ENCODE data around the gene OPCML. TPM values are rescaled to one million over a fixed set of nuclear protein-coding genes. Genes with fewer than 3 reads are reported as not detected.

The OPCML gene
- total RNA-seq, 2 experiments from 2014 or later, result not detected

DNA sequence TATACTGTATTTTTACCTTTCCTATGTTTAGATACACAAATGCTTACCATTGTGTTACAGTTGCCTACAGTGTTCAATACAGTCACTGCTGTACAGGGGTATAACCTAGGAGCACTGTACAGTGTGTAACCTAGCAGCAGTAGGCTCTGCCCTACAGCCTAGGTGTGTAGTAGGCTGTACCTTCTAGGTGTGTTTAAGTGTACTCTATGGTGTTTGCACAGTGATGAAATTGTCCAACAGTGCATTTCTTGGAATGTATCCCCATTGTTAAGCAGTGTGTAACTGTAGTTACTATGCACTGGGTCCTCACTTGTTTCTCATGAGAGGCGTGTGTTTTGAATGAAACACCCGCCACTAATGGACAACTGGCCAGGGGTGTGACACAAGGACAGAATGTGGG, 269.0 kb downstream of the OPCML start:
- intact Hi-C loops (cut with DNase I, micrococcal nuclease), result no loop called here
- no peaks in the 10 kb centered on the region for H3K4me1 Mint-ChIP-seq
- no peak overlapping the region for H3K4me3 Mint-ChIP-seq
- CTCF ChIA-PET, result no interaction called here
- H3K36me3 Mint-ChIP-seq (ENCODE audit: low read depth), result no peaks in the 10 kb centered on the region
- no peak overlapping the region for H3K27ac Mint-ChIP-seq
- no peaks in the 10 kb centered on the region for H3K9me3 Mint-ChIP-seq (ENCODE audit: low read depth)
- DNase-seq (no peak), ATAC-seq (no peak)
- POLR2A ChIA-PET, result no interaction called here
- H3K27me3 Mint-ChIP-seq, result peaks cover 10% of the 10 kb centered on the region

DNA sequence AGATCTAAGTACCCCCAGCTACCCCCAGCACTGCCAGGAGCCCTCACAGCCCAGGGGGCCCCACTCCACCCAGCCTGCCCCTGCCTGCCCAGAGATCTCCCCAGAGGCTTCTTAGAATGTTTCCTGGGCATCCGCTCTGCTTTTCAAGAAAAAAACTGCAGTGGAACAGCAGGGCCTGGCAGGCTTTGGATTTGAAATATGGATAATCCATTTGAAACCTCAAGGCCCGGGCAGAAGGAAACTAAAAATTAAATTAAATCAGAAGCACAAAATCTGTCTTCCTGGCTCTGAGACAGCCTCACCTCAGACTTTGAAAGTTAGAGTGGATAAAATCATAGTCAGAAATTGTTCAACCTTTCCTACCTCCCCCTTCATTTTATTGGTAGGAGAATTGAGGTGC, 273.6 kb downstream of the OPCML start:
- ATAC-seq, result no peak
- ChIA-PET CTCF (no interaction called here), POLR2A (no interaction called here)
- peaks cover 2% of the 10 kb centered on the region for H3K9me3 Mint-ChIP-seq (ENCODE audit: low read depth)
- intact Hi-C loops (cut with DNase I, micrococcal nuclease), result no loop called here
- H3K4me3 Mint-ChIP-seq, result no peak overlapping the region
- DNase-seq, result no peak
- H3K27me3 Mint-ChIP-seq, result peaks cover 5% of the 10 kb centered on the region
- no peaks in the 10 kb centered on the region for H3K36me3 Mint-ChIP-seq (ENCODE audit: low read depth)
- no peak overlapping the region for H3K27ac Mint-ChIP-seq
- no peaks in the 10 kb centered on the region for H3K4me1 Mint-ChIP-seq

DNA sequence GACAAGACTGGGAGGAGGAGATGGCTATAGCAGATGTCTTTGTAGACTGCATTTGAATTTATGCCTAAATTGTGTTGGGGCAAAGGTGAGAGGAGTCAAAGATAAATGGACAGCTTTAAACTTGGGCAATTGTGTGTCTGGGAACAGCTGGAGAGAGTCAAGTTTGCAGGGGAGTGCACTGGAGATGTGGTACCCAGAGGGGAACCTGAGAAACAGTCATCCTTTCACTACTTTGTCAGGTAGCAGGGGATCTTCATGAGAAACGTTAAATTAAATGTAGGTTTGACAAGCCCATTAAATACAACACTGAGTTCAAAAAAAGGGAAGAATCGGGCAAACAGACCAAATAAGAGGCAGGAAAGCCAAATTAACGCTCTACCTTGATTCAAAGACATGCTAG, 277.7 kb downstream of the OPCML start:
- Mint-ChIP-seq H3K27me3 (peaks cover 2% of the 10 kb centered on the region), H3K27ac (no peak overlapping the region), H3K4me1 (no peaks in the 10 kb centered on the region), H3K9me3 (ENCODE audit: low read depth) (peaks cover 2% of the 10 kb centered on the region), H3K4me3 (no peak overlapping the region), H3K36me3 (ENCODE audit: low read depth) (no peaks in the 10 kb centered on the region)
- no peak for ATAC-seq
- intact Hi-C loops (cut with DNase I, micrococcal nuclease), result no loop called here
- POLR2A ChIA-PET, result no interaction called here
- DNase-seq, result no peak
- CTCF ChIA-PET, result no interaction called here

DNA sequence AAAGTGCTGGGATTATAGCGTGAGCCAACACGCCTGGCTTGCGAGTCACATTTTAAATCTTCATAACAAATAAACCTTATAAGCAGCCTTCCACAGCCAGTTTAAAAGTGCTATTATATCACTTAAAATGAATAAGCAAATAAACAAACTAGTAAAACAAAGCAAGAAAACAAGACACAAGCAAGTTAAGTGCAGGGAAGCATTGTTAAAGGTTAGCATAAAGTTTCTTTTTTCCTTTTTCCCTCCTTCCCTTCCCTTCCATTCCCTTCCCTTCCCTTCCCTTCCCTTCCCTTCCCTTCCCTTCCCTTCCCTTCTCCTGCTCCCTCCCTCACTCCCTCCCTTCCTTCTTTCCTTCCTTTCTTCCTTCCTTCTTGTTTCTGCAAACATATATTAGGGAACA, 278.7 kb downstream of the OPCML start:
- Mint-ChIP-seq H3K4me3 (no peak overlapping the region), H3K27ac (no peak overlapping the region), H3K9me3 (ENCODE audit: low read depth) (peaks cover 2% of the 10 kb centered on the region), H3K27me3 (peaks cover 2% of the 10 kb centered on the region), H3K4me1 (no peaks in the 10 kb centered on the region), H3K36me3 (ENCODE audit: low read depth) (no peaks in the 10 kb centered on the region)
- CTCF ChIA-PET, result interaction anchor here (1.0 kb wide), 1 partner anchor 25 kb away, joined by 3 read pairs; no protein-coding TSS in a partner anchor
- POLR2A ChIA-PET, result no interaction called here
- no peak for DNase-seq
- intact Hi-C loops (cut with DNase I, micrococcal nuclease), result no loop called here
- no peak for ATAC-seq

DNA sequence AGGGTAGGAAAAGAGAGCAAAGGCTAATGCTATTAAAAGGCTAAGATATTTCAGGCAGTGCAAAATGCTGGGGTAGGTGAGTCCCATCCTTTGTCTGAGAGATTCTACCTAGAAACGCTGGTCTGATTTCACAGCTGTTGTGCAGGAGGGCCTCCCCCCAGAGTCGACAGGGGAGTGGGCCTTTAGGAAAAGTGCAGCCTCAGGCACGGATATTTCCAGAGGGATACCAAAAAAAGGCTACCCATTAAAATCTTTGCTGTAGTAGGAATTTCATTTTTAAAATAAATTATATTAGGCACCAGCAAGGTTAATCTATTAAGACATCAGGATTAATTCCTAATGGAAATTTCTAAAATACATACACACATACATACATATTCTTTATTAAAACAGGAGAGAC, 280.5 kb downstream of the OPCML start:
- Mint-ChIP-seq H3K36me3 (ENCODE audit: low read depth) (no peaks in the 10 kb centered on the region), H3K9me3 (ENCODE audit: low read depth) (peaks cover 2% of the 10 kb centered on the region), H3K27ac (no peak overlapping the region), H3K4me3 (no peak overlapping the region), H3K4me1 (no peaks in the 10 kb centered on the region), H3K27me3 (peaks cover 2% of the 10 kb centered on the region)
- intact Hi-C loops (cut with DNase I, micrococcal nuclease), result no loop called here
- no peak for ATAC-seq
- POLR2A ChIA-PET, result no interaction called here
- no peak for DNase-seq
- CTCF ChIA-PET, result no interaction called here

DNA sequence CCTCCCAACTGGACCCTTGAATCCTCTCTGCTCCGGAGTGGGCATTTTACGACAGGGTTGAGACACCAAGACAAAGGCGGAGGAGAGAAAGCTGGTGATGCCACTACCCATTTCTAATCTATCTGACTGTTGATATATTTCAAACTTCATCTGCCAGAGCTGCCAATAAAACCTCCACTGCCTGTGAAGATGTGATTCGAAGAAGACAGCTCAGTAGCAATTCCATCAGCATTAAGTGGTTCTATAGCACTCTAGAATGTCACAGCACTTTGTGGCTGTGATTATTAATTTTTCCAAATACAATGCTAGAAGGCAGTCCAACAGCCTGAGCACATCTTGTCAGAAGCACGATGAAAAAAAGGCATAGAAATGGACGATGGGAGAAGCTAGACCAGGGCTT, 282.8 kb downstream of the OPCML start:
- ATAC-seq (no peak), DNase-seq (no peak)
- H3K27me3 Mint-ChIP-seq, result peaks cover 1% of the 10 kb centered on the region
- no peak overlapping the region for H3K27ac Mint-ChIP-seq
- ChIA-PET CTCF (interaction anchor here (0.6 to 0.7 kb wide), 2 partner anchors 56 to 308 kb away, joined by 3 read pairs; no protein-coding TSS in a partner anchor), POLR2A (interaction anchor here (0.5 kb wide), 1 partner anchor 1123 kb away, joined by 3 read pairs; no protein-coding TSS in a partner anchor)
- H3K9me3 Mint-ChIP-seq (ENCODE audit: low read depth), result peaks cover 2% of the 10 kb centered on the region
- H3K4me3 Mint-ChIP-seq, result no peak overlapping the region
- no peaks in the 10 kb centered on the region for H3K4me1 Mint-ChIP-seq
- intact Hi-C loops (cut with DNase I, micrococcal nuclease), result no loop called here
- H3K36me3 Mint-ChIP-seq (ENCODE audit: low read depth), result no peaks in the 10 kb centered on the region

DNA sequence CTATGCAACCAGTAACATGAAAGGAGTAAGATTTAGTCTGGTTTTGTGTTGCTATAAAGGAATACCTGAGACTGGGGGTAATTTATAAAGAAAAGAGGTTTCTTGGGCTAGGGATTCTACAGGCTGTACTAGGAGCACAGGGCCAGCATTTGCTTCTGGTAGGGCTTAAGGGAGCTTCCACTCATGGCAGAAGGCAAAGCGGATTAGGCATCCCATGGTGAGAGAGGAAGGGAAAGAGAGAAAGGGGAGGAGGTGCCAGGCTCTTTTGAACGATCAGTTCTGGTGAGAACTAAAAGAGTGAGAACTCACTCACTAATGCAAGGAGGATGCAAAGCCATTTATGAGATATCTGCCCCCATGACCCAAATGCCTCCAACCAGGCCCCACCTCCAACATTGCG, 283.2 kb downstream of the OPCML start:
- ChIA-PET CTCF (interaction anchor here (0.6 kb wide), 1 partner anchor 308 kb away, joined by 3 read pairs; no protein-coding TSS in a partner anchor), POLR2A (interaction anchor here (0.5 kb wide), 1 partner anchor 1123 kb away, joined by 3 read pairs; no protein-coding TSS in a partner anchor)
- Mint-ChIP-seq H3K27me3 (no peaks in the 10 kb centered on the region), H3K36me3 (ENCODE audit: low read depth) (no peaks in the 10 kb centered on the region), H3K4me1 (no peaks in the 10 kb centered on the region), H3K9me3 (ENCODE audit: low read depth) (no peaks in the 10 kb centered on the region), H3K4me3 (no peak overlapping the region), H3K27ac (no peak overlapping the region)
- intact Hi-C loops (cut with DNase I, micrococcal nuclease), result no loop called here
- ATAC-seq, result no peak
- no peak for DNase-seq

DNA sequence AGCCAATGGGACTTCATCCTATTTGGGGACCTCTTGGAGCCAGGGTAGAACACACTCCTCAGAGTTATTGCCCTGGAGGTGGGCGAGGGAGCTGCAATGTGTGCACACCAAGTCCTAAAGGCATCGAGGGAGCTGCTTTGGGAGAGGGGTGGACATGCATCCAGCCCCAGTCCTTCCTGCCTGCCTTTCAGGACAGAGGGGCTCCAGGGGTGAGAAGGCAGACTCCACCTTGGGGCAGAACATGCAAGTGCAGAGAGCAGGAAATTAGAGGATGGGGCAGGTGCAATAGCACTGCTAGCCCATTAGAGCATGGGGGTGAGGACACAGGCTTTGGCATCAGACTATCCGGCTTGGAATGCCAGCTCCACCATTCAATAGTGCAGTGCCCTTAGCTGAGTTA, 288.5 kb downstream of the OPCML start:
- ChIA-PET CTCF (no interaction called here), POLR2A (no interaction called here)
- Mint-ChIP-seq H3K36me3 (ENCODE audit: low read depth) (no peaks in the 10 kb centered on the region), H3K4me3 (no peak overlapping the region), H3K9me3 (ENCODE audit: low read depth) (no peaks in the 10 kb centered on the region), H3K27me3 (peaks cover 6% of the 10 kb centered on the region), H3K27ac (no peak overlapping the region), H3K4me1 (no peaks in the 10 kb centered on the region)
- intact Hi-C loops (cut with DNase I, micrococcal nuclease), result no loop called here
- DNase-seq, result no peak
- ATAC-seq, result no peak

DNA sequence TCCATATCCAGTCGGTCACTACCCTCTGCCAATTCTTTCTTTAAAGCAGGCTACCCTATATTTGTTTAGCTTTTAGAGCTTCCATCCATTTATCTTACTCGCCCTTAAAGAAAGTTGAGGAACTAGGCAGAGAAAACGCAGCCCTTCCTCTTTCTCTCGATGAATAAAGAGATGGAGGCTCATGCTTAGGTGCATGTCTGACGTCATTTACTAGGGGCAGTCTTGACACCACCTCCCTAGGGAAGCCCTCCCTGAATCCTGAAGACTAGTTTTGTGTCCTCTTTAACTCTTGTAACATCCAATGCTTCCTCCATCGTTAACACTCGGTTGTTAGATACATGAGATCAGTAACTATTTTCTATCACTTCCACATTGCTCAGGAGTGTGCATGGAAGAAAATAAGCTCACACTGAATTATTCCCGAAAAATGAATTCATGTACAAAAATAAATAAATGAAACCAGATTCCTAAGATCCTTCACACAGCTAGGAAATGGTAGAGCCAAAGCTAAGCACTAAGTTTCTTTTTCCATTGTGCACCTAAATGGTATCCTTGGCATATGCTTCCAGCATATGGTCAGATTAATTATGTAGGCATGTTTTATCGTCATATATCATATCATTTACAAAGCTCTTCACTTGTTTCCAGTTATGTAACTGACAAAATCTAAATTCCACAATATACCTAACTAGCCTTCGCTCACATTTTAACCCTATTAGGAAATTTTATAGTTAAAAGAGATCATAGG, 291.2 kb downstream of the OPCML start:
- H3K36me3 Mint-ChIP-seq (ENCODE audit: low read depth), result no peaks in the 10 kb centered on the region
- no peak overlapping the region for H3K27ac Mint-ChIP-seq
- DNase-seq, result no peak
- H3K9me3 Mint-ChIP-seq (ENCODE audit: low read depth), result no peaks in the 10 kb centered on the region
- H3K4me3 Mint-ChIP-seq, result no peak overlapping the region
- H3K27me3 Mint-ChIP-seq, result peaks cover 6% of the 10 kb centered on the region
- no peak for ATAC-seq
- ChIA-PET CTCF (no interaction called here), POLR2A (no interaction called here)
- H3K4me1 Mint-ChIP-seq, result no peaks in the 10 kb centered on the region
- intact Hi-C loops (cut with DNase I, micrococcal nuclease), result no loop called here

DNA sequence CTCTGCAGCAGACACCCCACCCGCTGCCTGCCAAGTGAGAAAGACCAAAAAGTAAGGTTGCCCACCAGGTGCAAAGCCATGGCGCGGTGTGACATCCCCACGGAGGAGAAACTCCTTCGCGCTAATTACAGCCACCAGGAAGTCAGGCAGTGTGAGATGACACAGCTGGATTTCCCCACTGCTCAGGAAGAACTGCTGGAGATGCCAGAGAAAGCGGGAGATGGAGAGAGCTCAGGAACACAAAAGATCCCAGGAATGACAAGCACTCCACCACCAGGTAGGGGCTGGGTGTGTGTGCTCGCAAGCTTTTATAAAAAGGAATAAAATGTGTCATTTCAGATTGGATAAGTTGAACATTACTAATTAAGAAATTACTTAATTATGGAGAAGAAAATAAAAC, 292.7 kb downstream of the OPCML start:
- intact Hi-C loops (cut with DNase I, micrococcal nuclease), result no loop called here

DNA sequence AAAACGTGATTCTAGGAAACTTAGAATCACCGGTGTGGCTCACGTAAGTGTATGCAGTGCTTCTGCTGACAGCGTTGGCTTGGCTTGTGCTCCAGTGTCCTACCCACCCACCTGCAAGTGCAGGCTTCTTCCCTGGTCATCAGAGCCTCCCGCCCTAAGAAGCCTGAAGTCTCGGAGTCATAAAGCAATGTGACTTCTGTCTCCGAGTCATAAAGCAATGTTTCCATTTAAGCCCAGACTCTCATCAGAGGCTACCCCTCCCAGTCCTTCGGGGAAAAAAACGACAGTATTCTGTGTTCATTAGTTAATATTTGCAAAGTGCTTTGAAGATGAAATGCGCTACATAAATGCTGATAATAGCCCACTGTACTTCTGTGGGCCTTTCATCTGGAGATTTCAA, 293.8 kb downstream of the OPCML start:
- peaks cover 6% of the 10 kb centered on the region for H3K27me3 Mint-ChIP-seq
- no peaks in the 10 kb centered on the region for H3K4me1 Mint-ChIP-seq
- ATAC-seq (no peak), DNase-seq (no peak)
- H3K9me3 Mint-ChIP-seq (ENCODE audit: low read depth), result peaks cover 4% of the 10 kb centered on the region
- no peaks in the 10 kb centered on the region for H3K36me3 Mint-ChIP-seq (ENCODE audit: low read depth)
- ChIA-PET POLR2A (no interaction called here), CTCF (no interaction called here)
- H3K27ac Mint-ChIP-seq, result no peak overlapping the region
- H3K4me3 Mint-ChIP-seq, result no peak overlapping the region
- intact Hi-C loops (cut with DNase I, micrococcal nuclease), result no loop called here

More for the DNA sequence above, 292.7 kb downstream of the OPCML start:
- Mint-ChIP-seq H3K36me3 (ENCODE audit: low read depth) (no peaks in the 10 kb centered on the region), H3K27me3 (peaks cover 6% of the 10 kb centered on the region), H3K4me1 (no peaks in the 10 kb centered on the region), H3K9me3 (ENCODE audit: low read depth) (no peaks in the 10 kb centered on the region), H3K27ac (no peak overlapping the region), H3K4me3 (no peak overlapping the region)
- ATAC-seq, result no peak
- ChIA-PET POLR2A (no interaction called here), CTCF (no interaction called here)
- no peak for DNase-seq

DNA sequence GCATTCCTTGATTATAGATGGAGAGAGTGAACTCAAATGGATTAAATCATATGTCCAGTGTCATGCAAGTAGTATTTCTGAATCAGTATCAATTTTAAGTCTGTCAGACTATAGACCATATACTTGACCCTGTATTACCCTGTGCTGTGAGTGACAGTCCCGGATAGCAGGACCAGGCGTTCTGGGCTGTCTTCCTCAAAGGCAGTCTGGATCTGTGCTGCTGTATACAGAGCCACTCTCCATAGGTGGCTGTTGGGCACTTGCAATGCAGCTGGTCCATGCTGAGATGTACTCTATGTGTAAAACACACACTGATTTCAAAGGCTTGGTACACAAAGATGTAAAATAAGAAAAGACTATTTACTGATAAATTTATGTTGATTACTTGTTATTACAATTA, 294.3 kb downstream of the OPCML start:
- Mint-ChIP-seq H3K27ac (no peak overlapping the region), H3K9me3 (ENCODE audit: low read depth) (peaks cover 4% of the 10 kb centered on the region), H3K4me1 (no peaks in the 10 kb centered on the region), H3K27me3 (peaks cover 6% of the 10 kb centered on the region), H3K4me3 (no peak overlapping the region), H3K36me3 (ENCODE audit: low read depth) (no peaks in the 10 kb centered on the region)
- ChIA-PET POLR2A (no interaction called here), CTCF (no interaction called here)
- ATAC-seq, result no peak
- no peak for DNase-seq
- intact Hi-C loops (cut with DNase I, micrococcal nuclease), result no loop called here
